ENCODE data around the gene CHERP. TPM values are rescaled to one million over a fixed set of nuclear protein-coding genes. Genes with fewer than 3 reads are reported as not detected.

Gene CHERP
- total and polyA plus RNA-seq, 2 of the 4 experiments (the other 2 are of a cell fraction), result 0.54 to 13.5 TPM

DNA sequence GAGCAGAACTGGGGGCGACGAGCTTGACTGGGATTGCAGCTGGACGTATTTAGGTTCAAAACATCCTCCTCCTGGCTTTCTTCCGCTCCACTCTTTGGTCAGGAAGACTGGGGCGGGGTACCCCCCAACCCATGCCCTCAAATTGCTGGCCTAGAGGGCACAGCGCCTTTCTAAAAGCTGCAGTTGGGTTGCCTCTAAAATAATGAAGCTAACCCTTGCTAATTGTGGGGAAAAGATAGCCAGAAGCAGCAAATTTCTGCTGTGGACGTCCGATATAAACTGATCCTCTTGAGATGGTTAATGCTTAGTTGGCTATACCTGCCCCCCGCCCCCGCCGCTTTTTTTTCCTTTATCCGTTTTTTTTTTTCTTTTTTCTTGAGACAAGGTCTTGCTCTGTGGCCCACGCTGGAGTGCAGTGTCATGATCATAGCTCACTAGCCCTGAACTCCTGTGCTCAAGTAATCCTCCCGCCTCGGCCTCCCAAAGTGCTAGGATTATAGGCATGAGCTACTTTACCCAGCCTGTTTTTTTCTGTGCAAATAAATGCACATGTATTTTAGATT is 754 bp upstream of the CHERP start:
- dilution Hi-C loops (cut with HindIII; ENCODE audit: low sequenced_read_pairs, unreplicated experiment), result no loop called here

More for the DNA sequence above, 754 bp upstream of the CHERP start:
- TF ChIP-seq NFE2L2 (IDR thresholded peaks at IDR 0.05; ENCODE audit: low read depth, low read length) (no peak), CHD1 (IDR thresholded peaks at IDR 0.05; ENCODE audit: low read depth, low read length) (no peak), MAZ (IDR thresholded peaks at IDR 0.05; ENCODE audit: borderline replicate concordance, low read depth, low read length) (no peak), MAFK (IDR thresholded peaks at IDR 0.05; ENCODE audit: low read depth, low read length) (no peak)
- TF ChIP-seq, protein P1, sequence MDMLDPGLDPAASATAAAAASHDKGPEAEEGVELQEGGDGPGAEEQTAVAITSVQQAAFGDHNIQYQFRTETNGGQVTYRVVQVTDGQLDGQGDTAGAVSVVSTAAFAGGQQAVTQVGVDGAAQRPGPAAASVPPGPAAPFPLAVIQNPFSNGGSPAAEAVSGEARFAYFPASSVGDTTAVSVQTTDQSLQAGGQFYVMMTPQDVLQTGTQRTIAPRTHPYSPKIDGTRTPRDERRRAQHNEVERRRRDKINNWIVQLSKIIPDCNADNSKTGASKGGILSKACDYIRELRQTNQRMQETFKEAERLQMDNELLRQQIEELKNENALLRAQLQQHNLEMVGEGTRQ (IDR thresholded peaks at IDR 0.05; ENCODE audit: low read depth, low read length), result no peak
- Histone ChIP-seq H2BK15ac (ENCODE audit: low read depth, low read length) (no peak overlapping the region; the same call in 2 of the 3 replicates), H3K23ac (ENCODE audit: low read depth, low read length) (peak overlapping the region; percentile 60; the same call in 1 of the 2 replicates), H2BK120ac (ENCODE audit: low read depth, low read length) (no peak overlapping the region), H3K4me3 (ENCODE audit: insufficient read depth, low read depth, low read length) (peak overlapping the region; percentile 86), H4K20me1 (ENCODE audit: insufficient read depth, low read length) (peaks cover 34% of the 10 kb centered on the region), H3K9me1 (ENCODE audit: insufficient read depth, low read length) (peaks cover 8% of the 10 kb centered on the region; the same call in 1 of the 2 replicates), H3K36me3 (ENCODE audit: control insufficient read depth, insufficient read depth, low read length) (peaks cover 15% of the 10 kb centered on the region), H3K14ac (replicated peaks; ENCODE audit: low read depth, low read length) (peak overlapping the region; percentile 78), H4K5ac (ENCODE audit: low read depth, low read length) (peak overlapping the region; percentile 31), H3K27me3 (ENCODE audit: control insufficient read depth, insufficient read depth, low read length) (no peaks in the 10 kb centered on the region), H3K9me3 (ENCODE audit: control insufficient read depth, insufficient read depth, low read length) (no peaks in the 10 kb centered on the region), H2AK5ac (ENCODE audit: low read depth, low read length) (peak overlapping the region; percentile 42), H3K27ac (ENCODE audit: insufficient read depth, low read length) (peak overlapping the region; percentile 77), H2AK9ac (replicated peaks; ENCODE audit: low read depth, low read length, poor library complexity) (peak overlapping the region; percentile 96), H3K4ac (ENCODE audit: low read depth, low read length) (peak overlapping the region; percentile 63), H4K91ac (ENCODE audit: insufficient read depth, low read depth, low read length) (peak overlapping the region; percentile 70), H3K4me1 (ENCODE audit: control insufficient read depth, insufficient read depth, low read length) (peaks cover 2% of the 10 kb centered on the region), H3K4me2 (ENCODE audit: low read depth, low read length) (peak overlapping the region; percentile 86), H3K79me1 (ENCODE audit: low read depth in 1 of 2, low read length in 2 of 2) (peaks cover 17 to 63% of the 10 kb centered on the region in 2 experiments), H2AFZ (replicated peaks; ENCODE audit: low read length, poor library complexity) (peak overlapping the region; percentile 94), H3K56ac (ENCODE audit: extremely low read depth, insufficient read depth, low read length) (peak overlapping the region; percentile 59), H2BK20ac (ENCODE audit: low read depth, low read length) (no peak overlapping the region), H3K18ac (ENCODE audit: low read depth, low read length) (no peak overlapping the region; the same call in 1 of the 2 replicates), H2BK5ac (ENCODE audit: low read depth, low read length, poor library complexity, severe bottlenecking) (peak overlapping the region; percentile 62), H4K8ac (ENCODE audit: low read depth in 2 of 2, low read length in 2 of 2) (peak overlapping the region; percentile 73 to 75), H3K9ac (ENCODE audit: low read depth, low read length) (peak overlapping the region; percentile 88)
- CTCF ChIA-PET, result no interaction called here
- POLR2A ChIA-PET (ENCODE audit: unreplicated experiment), result no interaction called here
- 0% methylated on average over 3 of the region's 15 CpGs; no CpG with 5 or more reads in 1 of the 2 experiments for WGBS, 2 experiments (ENCODE audit: extremely low coverage in 2 of 2, insufficient read length in 1 of 2)
- no peak for ATAC-seq (ENCODE audit: low read depth)
- in situ Hi-C loops (cut with MboI; ENCODE audit: low sequenced_read_pairs), result no loop called here
- DNase-seq, result no peak
- intact Hi-C loops (cut with micrococcal nuclease), result loop anchor here (2.0 kb wide), 2 partner anchors 86 to 108 kb away; partner anchors contain the start of gene MED26
- BruUV-seq (replicated peaks), result TSS peak; percentile 87
